ENCODE results near the gene TMEM253.

Gene TMEM253

DNA sequence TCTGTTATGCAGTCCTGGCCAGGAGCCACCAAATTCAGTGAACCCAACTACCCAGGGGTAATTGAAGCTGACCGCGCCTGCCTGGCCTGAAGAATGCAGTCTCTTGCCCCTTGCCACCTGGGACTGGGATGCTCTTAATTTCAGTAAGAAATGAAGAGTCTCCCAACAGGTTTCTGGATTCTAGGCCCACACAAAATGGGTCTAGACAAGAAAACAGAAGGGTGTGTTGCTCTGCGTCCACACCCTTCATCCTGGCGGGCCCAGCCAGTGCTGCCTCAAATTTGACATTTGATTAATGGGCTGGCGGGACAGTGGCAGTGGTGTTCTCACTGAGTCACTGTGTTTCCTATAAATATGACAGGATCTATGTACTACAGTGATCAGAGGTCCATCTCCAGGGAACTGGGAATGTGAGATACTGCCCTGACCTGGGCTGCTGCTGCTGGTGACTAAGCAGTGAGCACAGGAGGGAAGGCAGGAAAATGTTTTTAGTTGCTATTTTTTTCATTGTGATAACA lies 6.5 kb downstream of the TMEM253 start:
- ChIA-PET CTCF (interaction anchor here (0.6 to 10.4 kb wide), 9 partner anchors 8 to 137 kb away, joined by 3 to 175 read pairs (median 6); partner anchors contain the start of gene ARHGEF40), POLR2A (no interaction called here)
- Histone ChIP-seq H3K4me1 (ENCODE audit: control insufficient read depth, insufficient read depth, low read length) (peaks cover 16% of the 10 kb centered on the region), H3K4me3 (ENCODE audit: low read depth, low read length) (no peak overlapping the region), H3K36me3 (ENCODE audit: control insufficient read depth in 2 of 2, insufficient read depth in 1 of 2, low read length in 2 of 2) (no peaks in the 10 kb centered on the region), H3K9me3 (ENCODE audit: control insufficient read depth, insufficient read depth, low read depth, low read length) (no peaks in the 10 kb centered on the region), H3K27ac (ENCODE audit: extremely low read depth, low read depth, low read length) (peak overlapping the region; percentile 32; the same call in 1 of the 2 replicates)
- TF ChIP-seq, protein P1, sequence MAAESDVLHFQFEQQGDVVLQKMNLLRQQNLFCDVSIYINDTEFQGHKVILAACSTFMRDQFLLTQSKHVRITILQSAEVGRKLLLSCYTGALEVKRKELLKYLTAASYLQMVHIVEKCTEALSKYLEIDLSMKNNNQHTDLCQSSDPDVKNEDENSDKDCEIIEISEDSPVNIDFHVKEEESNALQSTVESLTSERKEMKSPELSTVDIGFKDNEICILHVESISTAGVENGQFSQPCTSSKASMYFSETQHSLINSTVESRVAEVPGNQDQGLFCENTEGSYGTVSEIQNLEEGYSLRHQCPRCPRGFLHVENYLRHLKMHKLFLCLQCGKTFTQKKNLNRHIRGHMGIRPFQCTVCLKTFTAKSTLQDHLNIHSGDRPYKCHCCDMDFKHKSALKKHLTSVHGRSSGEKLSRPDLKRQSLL (tag by site-specific recombination; IDR thresholded peaks at IDR 0.05): no peak
- peak; percentile 41 for TF ChIP-seq ZNF335 (tag by site-specific recombination; conservative IDR thresholded peaks at IDR 0.05)

- POLR2A ChIA-PET: no interaction called here
- no peak for TF ChIP-seq PRDM1 (tag by site-specific recombination; IDR thresholded peaks at IDR 0.05)
- CTCF ChIA-PET: interaction anchor here (0.6 to 10.4 kb wide), 7 partner anchors 9 to 96 kb away, joined by 3 to 164 read pairs (median 9); no protein-coding TSS in a partner anchor
- no peaks in the 10 kb centered on the region for H3K36me3 ChIP-seq (ENCODE audit: control insufficient read depth in 2 of 2, insufficient read depth in 1 of 2, low read length in 2 of 2)
- peaks cover 10% of the 10 kb centered on the region for H3K4me1 ChIP-seq (ENCODE audit: control insufficient read depth, insufficient read depth, low read length)
- H3K27ac ChIP-seq (ENCODE audit: extremely low read depth, low read depth, low read length): no peak overlapping the region
- H3K9me3 ChIP-seq (ENCODE audit: control insufficient read depth, insufficient read depth, low read depth, low read length): no peaks in the 10 kb centered on the region
- no peak overlapping the region for H3K4me3 ChIP-seq (ENCODE audit: low read depth, low read length)
These were observed 7.9 kb downstream of the TMEM253 start for GRCh38 chr14:21108791-21109190.

- Histone ChIP-seq H3K27ac (ENCODE audit: extremely low read depth, low read depth, low read length) (no peak overlapping the region), H3K4me3 (ENCODE audit: low read depth, low read length) (no peak overlapping the region), H3K4me1 (ENCODE audit: control insufficient read depth, insufficient read depth, low read length) (peaks cover 10% of the 10 kb centered on the region), H3K9me3 (ENCODE audit: control insufficient read depth, insufficient read depth, low read depth, low read length) (no peaks in the 10 kb centered on the region), H3K36me3 (ENCODE audit: control insufficient read depth in 2 of 2, insufficient read depth in 1 of 2, low read length in 2 of 2) (no peaks in the 10 kb centered on the region)
- ChIA-PET CTCF (interaction anchor here (0.6 to 10.4 kb wide), 8 partner anchors 11 to 97 kb away, joined by 3 to 164 read pairs (median 6); partner anchors contain the start of gene RNASE13), POLR2A (interaction anchor here (0.7 kb wide), 1 partner anchor 38 kb away, joined by 9 read pairs; no protein-coding TSS in a partner anchor)
- TF ChIP-seq ZSCAN18 (tag by site-specific recombination; IDR thresholded peaks at IDR 0.05) (no peak), ZBTB17 (tag by site-specific recombination; IDR thresholded peaks at IDR 0.05) (peak; percentile 55; the same call in 1 of the 2 replicates)
These were observed 8.7 kb downstream of the TMEM253 start for GRCh38 chr14:21109377-21110138.

DNA sequence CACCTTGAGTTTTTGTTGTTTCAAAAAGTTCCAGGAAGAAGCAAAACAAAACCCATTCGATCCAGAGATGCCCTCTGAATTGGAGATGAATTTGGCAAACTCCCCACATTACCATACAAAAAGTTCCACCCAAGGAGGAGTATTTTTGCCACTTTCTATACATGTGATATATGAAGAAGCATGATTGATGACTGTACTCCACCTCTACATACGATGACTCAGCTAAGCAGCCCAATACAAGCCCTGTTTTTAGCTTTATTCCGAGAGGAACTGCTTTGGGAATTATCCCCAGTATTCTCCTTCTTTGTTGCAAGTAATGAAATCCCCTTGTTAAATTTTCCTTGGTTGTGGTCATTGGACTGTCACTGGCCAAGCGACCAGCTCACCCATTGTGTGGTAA lies 11.4 kb downstream of the TMEM253 start:
- POLR2A ChIA-PET: interaction anchor here (0.6 to 0.7 kb wide), 2 partner anchors 17 to 22 kb away, joined by 3 to 5 read pairs; no protein-coding TSS in a partner anchor
- H3K27ac ChIP-seq (ENCODE audit: extremely low read depth, low read depth, low read length): no peak overlapping the region
- H3K9me3 ChIP-seq (ENCODE audit: control insufficient read depth, insufficient read depth, low read depth, low read length): no peaks in the 10 kb centered on the region
- no peaks in the 10 kb centered on the region for H3K36me3 ChIP-seq (ENCODE audit: control insufficient read depth in 2 of 2, insufficient read depth in 1 of 2, low read length in 2 of 2)
- H3K4me3 ChIP-seq (ENCODE audit: low read depth, low read length): no peak overlapping the region
- CTCF ChIA-PET: interaction anchor here (0.8 to 1.1 kb wide), 2 partner anchors 8 to 70 kb away, joined by 3 read pairs; no protein-coding TSS in a partner anchor
- 0 out of 2 replicates have a peak, but pooled peaks cover 2% of the 10 kb centered on the region for H3K4me1 ChIP-seq (ENCODE audit: control insufficient read depth, insufficient read depth, low read length)
- TF ChIP-seq ZNF560 (tag by site-specific recombination; IDR thresholded peaks at IDR 0.05; ENCODE audit: borderline replicate concordance) (no peak), ZNF707 (tag by site-specific recombination; IDR thresholded peaks at IDR 0.05) (no peak), ZNF324 (tag by site-specific recombination; IDR thresholded peaks at IDR 0.05) (no peak), ZNF404 (tag by site-specific recombination; IDR thresholded peaks at IDR 0.05) (no peak), ZSCAN5A (tag by site-specific recombination; IDR thresholded peaks at IDR 0.05) (no peak), KLF1 (tag by site-specific recombination; IDR thresholded peaks at IDR 0.05) (no peak), KLF16 (tag by site-specific recombination; IDR thresholded peaks at IDR 0.05) (no peak), ZSCAN30 (tag by site-specific recombination; IDR thresholded peaks at IDR 0.05) (no peak)
- TF ChIP-seq, protein P2, sequence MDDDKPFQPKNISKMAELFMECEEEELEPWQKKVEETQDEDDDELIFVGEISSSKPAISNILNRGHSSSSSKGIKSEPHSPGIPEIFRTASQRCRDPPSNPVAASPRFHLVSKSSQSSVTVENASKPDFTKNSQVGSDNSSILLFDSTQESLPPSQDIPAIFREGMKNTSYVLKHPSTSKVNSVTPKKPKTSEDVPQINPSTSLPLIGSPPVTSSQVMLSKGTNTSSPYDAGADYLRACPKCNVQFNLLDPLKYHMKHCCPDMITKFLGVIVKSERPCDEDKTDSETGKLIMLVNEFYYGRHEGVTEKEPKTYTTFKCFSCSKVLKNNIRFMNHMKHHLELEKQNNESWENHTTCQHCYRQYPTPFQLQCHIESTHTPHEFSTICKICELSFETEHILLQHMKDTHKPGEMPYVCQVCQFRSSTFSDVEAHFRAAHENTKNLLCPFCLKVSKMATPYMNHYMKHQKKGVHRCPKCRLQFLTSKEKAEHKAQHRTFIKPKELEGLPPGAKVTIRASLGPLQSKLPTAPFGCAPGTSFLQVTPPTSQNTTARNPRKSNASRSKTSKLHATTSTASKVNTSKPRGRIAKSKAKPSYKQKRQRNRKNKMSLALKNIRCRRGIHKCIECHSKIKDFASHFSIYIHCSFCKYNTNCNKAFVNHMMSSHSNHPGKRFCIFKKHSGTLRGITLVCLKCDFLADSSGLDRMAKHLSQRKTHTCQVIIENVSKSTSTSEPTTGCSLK (tag by site-specific recombination; IDR thresholded peaks at IDR 0.05): no peak
- TF ChIP-seq, protein P1 (tag by site-specific recombination; IDR thresholded peaks at IDR 0.05): no peak
- TF ChIP-seq, protein P3, sequence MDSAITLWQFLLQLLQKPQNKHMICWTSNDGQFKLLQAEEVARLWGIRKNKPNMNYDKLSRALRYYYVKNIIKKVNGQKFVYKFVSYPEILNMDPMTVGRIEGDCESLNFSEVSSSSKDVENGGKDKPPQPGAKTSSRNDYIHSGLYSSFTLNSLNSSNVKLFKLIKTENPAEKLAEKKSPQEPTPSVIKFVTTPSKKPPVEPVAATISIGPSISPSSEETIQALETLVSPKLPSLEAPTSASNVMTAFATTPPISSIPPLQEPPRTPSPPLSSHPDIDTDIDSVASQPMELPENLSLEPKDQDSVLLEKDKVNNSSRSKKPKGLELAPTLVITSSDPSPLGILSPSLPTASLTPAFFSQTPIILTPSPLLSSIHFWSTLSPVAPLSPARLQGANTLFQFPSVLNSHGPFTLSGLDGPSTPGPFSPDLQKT (IDR thresholded peaks at IDR 0.05; ENCODE audit: borderline replicate concordance, low read depth, low read length): no peak

Measured in HEK293 (cell line).